NCI-H226 (cell line): ENCODE results near the gene IRGM.
"Not testable (repeated sequence)": the region's sequence is repeated elsewhere in the genome, so short reads cannot be mapped to it uniquely, and the experiment has no call there.

Experiments used
- DNase-seq: peaks from one replicate; pipeline ENCODE4 v3.0.0-alpha.2; 2015

IRGM gene

GRCh38 chr5:150846308-150846653 is at the start of gene IRGM:
Gene IRGM, plus strand, starts transcription at chr5:150846521. Its CDS starts 1,603 bp downstream, at chr5:150848124.
- not testable (repeated sequence) for DNase-seq

- DNase-seq = no peak
These were observed 48.9 kb upstream of the IRGM start for GRCh38 chr5:150797384-150797783.

GRCh38 chr5:150801117-150801927 is 45.0 kb upstream of the IRGM start:
- peak; percentile 59 for DNase-seq

- DNase-seq = no peak
These were observed 41.9 kb upstream of the IRGM start for GRCh38 chr5:150804388-150804787.

- no peak for DNase-seq
These were observed 37.0 kb upstream of the IRGM start for GRCh38 chr5:150809363-150809762.

- DNase-seq = no peak
These were observed 31.3 kb upstream of the IRGM start for GRCh38 chr5:150815010-150815409.

GRCh38 chr5:150816946-150817345 is 29.4 kb upstream of the IRGM start:
- DNase-seq = no peak

GRCh38 chr5:150829744-150830143 is 16.6 kb upstream of the IRGM start:
- no peak for DNase-seq

- not testable (repeated sequence) for DNase-seq
These were observed 14.5 kb upstream of the IRGM start for GRCh38 chr5:150831821-150832220.

GRCh38 chr5:150836064-150836463 is 10.3 kb upstream of the IRGM start:
- no peak for DNase-seq

- DNase-seq = no peak
These were observed 9.6 kb upstream of the IRGM start for GRCh38 chr5:150836703-150837102.

- not testable (repeated sequence) for DNase-seq
These were observed 999 bp upstream of the IRGM start for GRCh38 chr5:150845185-150845859.

GRCh38 chr5:150846654-150847333 is 473 bp downstream of the IRGM start:
- DNase-seq = peak; percentile 71

GRCh38 chr5:150847334-150847695 is 994 bp downstream of the IRGM start:
- DNase-seq = no peak

- DNase-seq = no peak
These were observed 1.9 kb downstream of the IRGM start for GRCh38 chr5:150848271-150848670.

- no peak for DNase-seq
These were observed 4.7 kb downstream of the IRGM start for GRCh38 chr5:150851039-150851438.

GRCh38 chr5:150853561-150853960 is 7.2 kb downstream of the IRGM start:
- DNase-seq = no peak

- not testable (repeated sequence) for DNase-seq
These were observed 10.4 kb downstream of the IRGM start for GRCh38 chr5:150856700-150857099.

GRCh38 chr5:150860246-150860821 is 14.0 kb downstream of the IRGM start:
- no peak for DNase-seq

- DNase-seq = no peak
These were observed 15.7 kb downstream of the IRGM start for GRCh38 chr5:150862070-150862469.

- no peak for DNase-seq
These were observed 33.0 kb downstream of the IRGM start for GRCh38 chr5:150879358-150879757.

- DNase-seq = no peak
These were observed 49.4 kb downstream of the IRGM start for GRCh38 chr5:150895431-150896428.
